H9 (cell line): Measurements from ENCODE around the gene IL16. TPM values are rescaled to one million over a fixed set of nuclear protein-coding genes. Genes with fewer than 3 reads are reported as not detected.

ENCODE experiments used
- DNase-seq: peaks from one replicate; pipeline ENCODE4 v3.0.0-alpha.2; 2017
- H2AFZ ChIP-seq: one replicate; pipeline ENCODE4 v1.6.1; 2013; ENCODE audit warnings: mild to moderate bottlenecking, low read length, control low read depth, moderate library complexity
- H2AK5ac ChIP-seq: 2 replicates; pipeline ENCODE4 v1.6.1; 2013; ENCODE audit warnings: low read length, control low read depth, mixed read lengths; ENCODE audit not compliant: insufficient read length
- H2BK120ac ChIP-seq: one replicate; pipeline ENCODE4 v1.6.1; 2013; ENCODE audit warnings: low read depth, mild to moderate bottlenecking, low read length, control low read depth, inconsistent platforms; ENCODE audit not compliant: poor library complexity, severe bottlenecking
- H2BK12ac ChIP-seq: 2 replicates; pipeline ENCODE4 v1.6.1; 2013; ENCODE audit warnings: low read length, control low read depth, mixed read lengths, low read depth; ENCODE audit not compliant: insufficient read length
- H2BK15ac ChIP-seq: 2 replicates; pipeline ENCODE4 v1.6.1; 2013; ENCODE audit warnings: low read depth, low read length, control low read depth
- H2BK20ac ChIP-seq: one replicate; pipeline ENCODE4 v1.6.1; 2013; ENCODE audit warnings: low read depth, mild to moderate bottlenecking, low read length, control low read depth, inconsistent platforms; ENCODE audit not compliant: poor library complexity, severe bottlenecking
- H2BK5ac ChIP-seq: 2 replicates; pipeline ENCODE4 v1.6.1; 2013; ENCODE audit warnings: low read length, control low read depth, mixed read lengths; ENCODE audit not compliant: insufficient read length
- H3K14ac ChIP-seq: 2 replicates; pipeline ENCODE4 v1.6.1; 2013; ENCODE audit warnings: low read length, control low read depth; ENCODE audit not compliant: insufficient read depth
- H3K18ac ChIP-seq: 2 replicates; pipeline ENCODE4 v1.6.1; 2013; ENCODE audit warnings: low read depth, mild to moderate bottlenecking, mixed read lengths, low read length, control low read depth; ENCODE audit not compliant: insufficient read length
- H3K23ac ChIP-seq: 2 replicates; pipeline ENCODE4 v1.6.1; 2013; ENCODE audit warnings: low read length, control low read depth, mixed read lengths, low read depth; ENCODE audit not compliant: insufficient read length
- H3K23me2 ChIP-seq: 2 replicates; pipeline ENCODE4 v1.6.1; 2013; ENCODE audit warnings: low read depth, mild to moderate bottlenecking, mixed read lengths, low read length, control low read depth; ENCODE audit not compliant: insufficient read length, poor library complexity, severe bottlenecking
- H3K27ac ChIP-seq: 2 replicates; pipeline ENCODE4 v1.5.1; 2013; ENCODE audit warnings: low read length, control low read depth, mixed read lengths, low read depth; ENCODE audit not compliant: insufficient read length
- H3K27me3 ChIP-seq: 2 replicates; pipeline ENCODE4 v1.6.1; 2013; ENCODE audit warnings: low read length, control low read depth, inconsistent platforms; ENCODE audit not compliant: insufficient read depth
- H3K4ac ChIP-seq: 2 replicates; pipeline ENCODE4 v1.6.1; 2013; ENCODE audit warnings: low read depth, mild to moderate bottlenecking, control low read depth, inconsistent platforms, low read length, moderate library complexity
- H3K4me1 ChIP-seq: 2 replicates; pipeline ENCODE4 v1.6.1; 2013; ENCODE audit warnings: low read length, control low read depth, inconsistent platforms; ENCODE audit not compliant: insufficient read depth
- H3K4me2 ChIP-seq: 2 replicates; pipeline ENCODE4 v1.6.1; 2013; ENCODE audit warnings: low read length, control low read depth, mixed read lengths; ENCODE audit not compliant: insufficient read length, insufficient read depth
- H3K56ac ChIP-seq: 2 replicates; pipeline ENCODE4 v1.6.1; 2013; ENCODE audit warnings: low read depth, mild to moderate bottlenecking, mixed read lengths, low read length, control low read depth; ENCODE audit not compliant: insufficient read length
- H3K79me1 ChIP-seq: 2 replicates; pipeline ENCODE4 v1.6.1; 2013; ENCODE audit warnings: low read depth, mild to moderate bottlenecking, moderate library complexity, low read length, control low read depth, inconsistent platforms; ENCODE audit not compliant: insufficient read depth, poor library complexity, severe bottlenecking
- H3K79me2 ChIP-seq: 2 replicates; pipeline ENCODE4 v1.6.1; 2013; ENCODE audit warnings: low read length, control low read depth, inconsistent platforms; ENCODE audit not compliant: insufficient read depth
- H3K9ac ChIP-seq: 2 replicates; pipeline ENCODE4 v1.6.1; 2013; ENCODE audit warnings: low read length, control low read depth, mixed read lengths; ENCODE audit not compliant: insufficient read length; ENCODE audit errors: extremely low read depth
- H3K9me3 ChIP-seq: one replicate; pipeline ENCODE4 v1.6.1; 2013; ENCODE audit warnings: low read depth, low read length, inconsistent platforms; ENCODE audit not compliant: control insufficient read depth
- H3T11ph ChIP-seq: one replicate; pipeline ENCODE4 v1.6.1; 2013; ENCODE audit warnings: mild to moderate bottlenecking, low read length, control low read depth, inconsistent platforms
- H4K20me1 ChIP-seq: one replicate; pipeline ENCODE4 v1.6.1; 2013; ENCODE audit not compliant: control insufficient read depth, insufficient read length, insufficient read depth
- H4K5ac ChIP-seq: 2 replicates; pipeline ENCODE4 v1.6.1; 2013; ENCODE audit warnings: low read depth, mild to moderate bottlenecking, mixed read lengths, low read length, control low read depth; ENCODE audit not compliant: insufficient read length
- H4K8ac ChIP-seq: replicated peaks from 2 replicates; pipeline ENCODE4 v1.6.1; 2013; ENCODE audit warnings: low read length, control low read depth, mixed read lengths, low read depth; ENCODE audit not compliant: insufficient read length
- H4K91ac ChIP-seq: 2 replicates; pipeline ENCODE4 v1.6.1; 2013; ENCODE audit warnings: low read depth, mild to moderate bottlenecking, moderate library complexity, mixed read lengths, low read length, control low read depth; ENCODE audit not compliant: insufficient read length
- H3K27ac Mint-ChIP-seq, 3 experiments: 2 replicates in 2 of 3; 3 replicates in 1 of 3; pipeline ENCODE4 v1.8.0; 2020 to 2021; ENCODE audit warnings: mixed read lengths in 3 of 3, mild to moderate bottlenecking in 1 of 3, moderate library complexity in 1 of 3
- H3K27me3 Mint-ChIP-seq: 2 replicates; pipeline ENCODE4 v1.8.0; 2021; ENCODE audit warnings: low read depth, mild to moderate bottlenecking, moderate library complexity, mixed read lengths
- H3K36me3 Mint-ChIP-seq, 3 experiments: 2 replicates in 2 of 3; 3 replicates in 1 of 3; pipeline ENCODE4 v1.8.0; 2020 to 2021; ENCODE audit warnings: low read depth in 3 of 3, mixed read lengths in 3 of 3; ENCODE audit not compliant: insufficient read depth in 1 of 3
- H3K4me1 Mint-ChIP-seq, 2 experiments: 2 replicates each; pipeline ENCODE4 v1.8.0; 2020; ENCODE audit warnings: mixed read lengths in 2 of 2
- H3K4me3 Mint-ChIP-seq, 2 experiments: 2 replicates in 1 of 2; 3 replicates in 1 of 2; pipeline ENCODE4 v1.8.0; 2020 to 2021; ENCODE audit warnings: mild to moderate bottlenecking in 2 of 2, mixed read lengths in 2 of 2, moderate library complexity in 1 of 2
- H3K9me3 Mint-ChIP-seq, 2 experiments: 2 replicates in 1 of 2; 3 replicates in 1 of 2; pipeline ENCODE4 v1.8.0; 2020; ENCODE audit warnings: mild to moderate bottlenecking in 2 of 2, mixed read lengths in 2 of 2, moderate library complexity in 1 of 2
- CTCF ChIP-seq: fragments of 200-600 bp; sonication (generic); conservative IDR thresholded peaks from 3 replicates; pipeline ENCODE4 v1.8.0; 2021; ENCODE audit warnings: antibody characterized with exemption, mild to moderate bottlenecking
- WGBS: extraction: QIAGEN DNeasy Blood & Tissue Kit; methylation state at CpG from one replicate; pipeline ENCODE4 v1.1.7; 2013; ENCODE audit warnings: missing lambda C conversion rate, low lambda C conversion rate, mixed read lengths; ENCODE audit not compliant: insufficient read length; ENCODE audit errors: extremely low coverage; 5-methylcytosine and 5-hydroxymethylcytosine counted together
- total RNA-seq: library from RNA; stranded (reverse); gene quantifications from 2 replicates; pipeline ENCODE4 v1.2.1, GENCODE V29; 2021

The IL16 gene
- total RNA-seq, 1 experiment from 2014 or later = 0.28 TPM

DNA sequence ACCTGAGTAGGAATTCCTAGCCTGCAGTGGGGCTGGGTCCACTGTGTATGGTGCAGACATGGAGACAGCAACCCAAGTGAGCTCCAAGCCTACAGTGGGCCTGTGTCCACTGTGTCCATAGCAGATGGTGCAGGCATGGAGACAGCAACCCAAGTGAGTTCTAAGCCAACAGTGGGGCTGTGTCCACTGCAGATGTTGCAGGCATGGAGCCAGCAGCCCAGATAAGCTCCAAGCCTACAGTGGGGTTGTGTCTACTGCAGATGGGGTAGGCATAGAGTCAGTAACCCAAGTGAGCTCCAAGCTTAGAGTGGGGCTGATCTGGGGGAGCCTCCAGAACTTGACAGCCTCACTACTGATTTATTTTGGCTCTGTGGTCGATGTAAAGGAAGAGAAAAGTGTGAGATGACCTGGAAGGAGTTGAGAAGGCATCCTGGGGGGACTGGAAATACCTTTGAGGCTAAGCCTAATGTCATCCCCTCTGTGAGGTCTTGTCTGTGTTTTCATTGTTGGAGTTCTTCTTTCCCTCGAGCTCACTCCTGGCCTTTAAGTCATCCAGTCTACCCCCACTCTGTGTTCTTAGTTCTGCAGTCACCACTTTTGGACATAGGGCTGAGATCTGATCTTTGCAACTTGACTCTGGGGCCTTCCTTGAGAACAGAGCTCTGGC lies 22.4 kb upstream of the IL16 start:
- H3K27me3 Mint-ChIP-seq = peaks cover 22% of the 10 kb centered on the region
- Histone ChIP-seq H2AK5ac (no peak overlapping the region), H4K20me1 (peaks cover 2% of the 10 kb centered on the region), H4K91ac (no peak overlapping the region), H3K23ac (no peak overlapping the region), H3K56ac (no peak overlapping the region), H4K8ac (no peak overlapping the region), H3K79me1 (no peaks in the 10 kb centered on the region), H3K9ac (no peak overlapping the region), H3K4ac (no peak overlapping the region), H3K79me2 (no peaks in the 10 kb centered on the region), H3K4me2 (no peak overlapping the region), H3K18ac (no peak overlapping the region), H3K23me2 (no peaks in the 10 kb centered on the region), H2BK20ac (no peak overlapping the region), H3K27me3 (no peaks in the 10 kb centered on the region), H2BK15ac (no peak overlapping the region), H2BK12ac (no peak overlapping the region), H2AFZ (no peak overlapping the region), H3K9me3 (no peaks in the 10 kb centered on the region), H3T11ph (no peak overlapping the region), H3K4me1 (no peaks in the 10 kb centered on the region), H3K14ac (no peak overlapping the region), H2BK120ac (no peak overlapping the region), H2BK5ac (no peak overlapping the region), H4K5ac (no peak overlapping the region), H3K27ac (no peak overlapping the region)
- no peak for DNase-seq
- no peak for TF ChIP-seq CTCF
- H3K4me1 Mint-ChIP-seq = no peaks in the 10 kb centered on the region
- H3K4me3 Mint-ChIP-seq = no peak overlapping the region
- no peaks in the 10 kb centered on the region for H3K9me3 Mint-ChIP-seq
- H3K27ac Mint-ChIP-seq = no peak overlapping the region
- H3K36me3 Mint-ChIP-seq = no peaks in the 10 kb centered on the region
- no CpG with 5 or more reads among the region's 2 CpGs for WGBS
